ENCODE data around the gene VPS51.

DNA sequence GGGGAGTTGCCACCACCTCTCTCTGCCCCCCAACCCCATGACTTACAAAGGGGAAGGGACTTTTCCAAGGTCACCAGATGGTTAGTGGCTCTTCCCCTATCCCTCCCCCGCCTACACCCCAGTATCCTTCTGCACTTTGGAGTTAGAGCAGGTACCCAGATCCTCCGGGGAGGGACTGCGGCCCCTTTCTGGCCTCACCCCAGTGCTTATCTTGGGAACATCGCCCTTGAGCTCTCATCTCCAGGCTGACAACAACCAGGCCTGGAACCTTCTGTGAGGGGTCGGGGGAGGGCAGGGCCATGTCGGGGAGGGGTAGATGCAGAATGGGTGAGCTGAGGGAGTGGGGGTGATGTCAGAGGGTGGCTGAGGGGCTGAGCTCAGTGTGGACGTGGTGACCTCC is 30.2 kb upstream of the VPS51 start:
- no peak for TF ChIP-seq POLR2A (IDR thresholded peaks at IDR 0.05; ENCODE audit: low read length)
- TF ChIP-seq GATA1 (IDR thresholded peaks at IDR 0.05; ENCODE audit: low read depth, low read length): no peak
